Glomerular endothelial cell (primary cell): ENCODE measurements around the gene ASB4. TPM values are rescaled to one million over a fixed set of nuclear protein-coding genes. Genes with fewer than 3 reads are reported as not detected.
"Not testable (repeated sequence)": the region's sequence is repeated elsewhere in the genome, so short reads cannot be mapped to it uniquely, and the experiment has no call there.

Experiments used
- DNase-seq: peaks from one replicate; pipeline ENCODE4 v3.0.0-alpha.2; 2011; ENCODE audit warnings: low read depth, low spot score; ENCODE audit errors: extremely low read depth
- total RNA-seq: library from RNA; depleted of rRNA; stranded (reverse); fragments of >200 nt; gene quantifications from 2 replicates; pipeline ENCODE4 v1.2.3, GENCODE V29; 2015

ASB4 gene
- total RNA-seq, 1 donor from 2014 or later: 0.35 TPM

- no peak for DNase-seq
Observed at GRCh38 chr7:95547361-95548348, 61.9 kb downstream of the ASB4 start.

DNA sequence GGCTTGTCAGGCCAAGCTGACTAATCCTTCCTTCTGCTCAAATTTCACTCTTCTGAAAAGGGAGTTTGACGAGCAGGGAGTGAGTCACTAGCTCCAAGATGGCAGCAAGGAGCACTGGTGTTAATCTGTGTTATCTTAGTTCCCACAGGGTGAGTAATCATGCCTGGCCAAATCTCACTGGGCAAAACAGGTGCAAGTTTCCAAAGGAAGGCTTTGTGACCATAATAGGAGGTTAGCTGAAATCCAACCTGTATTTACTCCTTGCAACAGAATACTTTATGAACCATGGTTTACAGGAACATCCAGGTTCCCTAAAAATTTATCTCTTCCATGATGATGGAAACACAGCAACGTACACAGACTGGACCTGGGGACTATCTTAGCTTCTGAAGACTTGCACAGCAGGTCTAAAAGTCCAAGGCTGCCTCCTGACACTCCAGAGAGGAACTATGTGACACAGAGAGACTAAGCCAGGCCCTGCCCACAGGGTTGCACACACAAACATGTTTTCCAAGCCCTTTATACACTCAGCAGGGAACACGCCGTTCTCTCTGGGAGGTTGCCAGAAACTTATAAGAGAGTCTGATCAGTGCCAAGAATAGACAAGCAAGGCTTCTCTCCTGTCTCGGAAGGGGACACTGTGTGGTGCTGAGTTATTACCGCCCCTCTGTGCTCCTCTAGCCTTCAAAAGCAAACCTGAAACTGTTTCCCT is 64.2 kb downstream of the ASB4 start:
- DNase-seq: peak; percentile 60

DNA sequence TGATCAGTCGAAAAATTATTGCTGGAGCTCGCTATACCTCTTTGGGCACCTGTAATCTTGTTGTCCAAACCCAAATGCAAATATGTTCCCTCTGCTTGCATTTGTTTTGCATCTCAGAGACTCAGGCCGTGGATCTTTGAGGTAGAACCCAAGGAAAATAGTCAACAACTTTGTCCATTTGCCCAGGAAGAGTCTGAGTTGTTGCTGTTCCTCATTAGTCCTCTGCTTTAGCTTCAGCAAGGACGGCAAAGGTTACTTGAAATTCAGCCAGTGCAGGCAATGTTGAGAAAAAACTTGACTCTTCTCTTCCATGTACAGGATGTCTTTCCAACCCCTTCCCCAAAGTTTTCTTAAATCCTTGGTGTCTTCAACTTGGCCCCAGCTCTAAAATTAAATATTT is 64.8 kb downstream of the ASB4 start:
- DNase-seq: no peak

- not testable (repeated sequence) for DNase-seq
Observed at GRCh38 chr7:95552010-95552926, 66.5 kb downstream of the ASB4 start.

DNA sequence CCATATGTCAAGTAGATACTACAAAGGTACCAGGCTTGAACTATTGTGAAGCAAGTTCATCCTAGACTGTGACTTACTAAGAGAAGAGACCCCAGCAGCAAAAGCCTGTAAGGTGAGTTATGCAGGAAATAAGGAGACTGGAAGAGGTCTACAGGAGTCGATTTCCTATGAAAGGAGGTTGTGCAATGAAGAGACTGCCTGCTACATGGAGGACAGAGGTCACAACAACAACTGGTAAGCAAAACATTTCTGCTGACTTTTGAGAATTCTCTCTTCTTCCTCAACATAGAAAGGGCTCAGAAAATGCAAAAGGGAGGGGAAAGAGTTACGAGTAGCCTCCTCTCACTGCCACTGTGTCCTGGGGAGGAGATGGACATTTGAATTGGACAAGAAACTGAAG is 68.2 kb downstream of the ASB4 start:
- DNase-seq: no peak

DNA sequence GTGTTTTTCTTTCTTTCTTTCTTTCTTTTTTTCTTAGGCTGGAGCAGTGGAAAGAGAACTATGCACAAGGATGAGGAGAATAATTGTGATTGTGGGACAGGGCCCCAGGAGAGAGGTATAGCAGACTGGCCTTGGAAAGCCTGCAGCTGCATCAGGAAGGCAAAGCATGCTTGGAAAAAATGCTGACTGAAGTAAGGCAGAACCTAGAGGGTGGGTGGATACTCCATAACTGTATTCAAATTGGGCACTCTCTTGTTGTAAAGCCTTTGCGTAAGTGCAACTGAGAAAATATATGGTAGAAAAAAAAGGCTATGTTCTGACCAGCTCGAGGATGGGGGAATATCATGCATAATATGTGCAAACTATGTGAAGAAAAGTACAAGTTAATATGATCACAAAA is 71.0 kb downstream of the ASB4 start:
- DNase-seq: no peak

GRCh38 chr7:95558864-95559263 is 73.1 kb downstream of the ASB4 start:
- DNase-seq: no peak

DNA sequence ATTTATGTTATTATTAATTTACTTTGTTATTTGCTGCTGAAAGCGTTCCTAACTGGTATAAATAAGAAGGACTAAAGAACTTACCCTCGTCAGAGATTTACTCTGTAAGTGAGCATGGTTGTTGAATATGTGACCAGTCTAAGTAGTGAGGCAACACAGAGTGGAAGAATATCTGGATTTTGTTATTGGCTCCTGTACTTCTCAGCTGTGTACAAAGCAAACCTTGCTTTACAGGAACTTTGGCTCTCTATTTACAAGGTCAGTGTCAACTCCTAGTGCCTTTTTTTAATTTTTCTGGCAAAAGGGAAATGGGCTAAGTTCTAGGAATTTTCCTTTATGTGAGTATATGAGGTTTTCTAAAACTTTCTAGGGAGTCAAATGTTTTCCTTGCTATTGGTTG is 74.9 kb downstream of the ASB4 start:
- DNase-seq: no peak

- DNase-seq: no peak
Observed at GRCh38 chr7:95569720-95570119, 84.0 kb downstream of the ASB4 start.

GRCh38 chr7:95577137-95577536 is 91.4 kb downstream of the ASB4 start:
- DNase-seq: no peak

- no peak for DNase-seq
Observed at GRCh38 chr7:95578299-95578855, 92.6 kb downstream of the ASB4 start.

DNA sequence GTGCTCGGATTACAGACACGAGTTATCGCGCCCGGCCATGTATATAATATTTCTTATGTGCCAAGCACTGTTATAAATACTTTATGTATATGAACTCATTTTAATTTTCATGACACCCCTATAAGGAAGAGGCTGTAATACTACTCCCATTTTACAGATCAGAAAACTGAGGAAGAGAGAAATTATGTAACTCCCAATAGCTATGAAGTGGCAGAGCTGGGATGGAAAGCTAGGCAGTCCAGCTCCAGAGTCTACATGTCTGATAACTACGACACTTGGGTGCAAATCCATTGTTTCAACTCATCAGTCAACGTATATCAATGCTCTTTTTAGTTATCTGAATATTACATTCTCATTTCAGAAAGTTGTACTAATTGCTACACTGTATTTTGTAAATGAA is 93.6 kb downstream of the ASB4 start:
- DNase-seq: no peak

DNA sequence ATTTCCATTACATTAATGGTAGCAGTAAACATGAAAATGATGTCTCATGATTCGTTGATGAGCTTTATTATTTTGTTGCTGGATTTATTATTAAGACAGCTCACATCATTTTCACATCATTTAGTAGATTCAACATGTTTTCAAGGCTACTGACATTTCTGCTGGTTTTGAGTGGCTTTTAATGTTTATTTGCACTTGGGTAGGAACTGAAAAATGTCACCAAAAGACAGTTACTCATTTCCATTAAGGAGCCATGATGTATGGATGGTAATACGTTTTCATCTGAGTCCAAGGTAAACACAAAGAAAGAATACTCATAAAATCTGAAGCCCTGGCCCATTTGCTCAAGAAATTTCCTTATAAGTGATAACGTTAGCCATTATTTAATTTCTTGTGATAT is 95.7 kb downstream of the ASB4 start:
- no peak for DNase-seq

- no peak for DNase-seq
Observed at GRCh38 chr7:95582578-95583293, 97.0 kb downstream of the ASB4 start.

DNA sequence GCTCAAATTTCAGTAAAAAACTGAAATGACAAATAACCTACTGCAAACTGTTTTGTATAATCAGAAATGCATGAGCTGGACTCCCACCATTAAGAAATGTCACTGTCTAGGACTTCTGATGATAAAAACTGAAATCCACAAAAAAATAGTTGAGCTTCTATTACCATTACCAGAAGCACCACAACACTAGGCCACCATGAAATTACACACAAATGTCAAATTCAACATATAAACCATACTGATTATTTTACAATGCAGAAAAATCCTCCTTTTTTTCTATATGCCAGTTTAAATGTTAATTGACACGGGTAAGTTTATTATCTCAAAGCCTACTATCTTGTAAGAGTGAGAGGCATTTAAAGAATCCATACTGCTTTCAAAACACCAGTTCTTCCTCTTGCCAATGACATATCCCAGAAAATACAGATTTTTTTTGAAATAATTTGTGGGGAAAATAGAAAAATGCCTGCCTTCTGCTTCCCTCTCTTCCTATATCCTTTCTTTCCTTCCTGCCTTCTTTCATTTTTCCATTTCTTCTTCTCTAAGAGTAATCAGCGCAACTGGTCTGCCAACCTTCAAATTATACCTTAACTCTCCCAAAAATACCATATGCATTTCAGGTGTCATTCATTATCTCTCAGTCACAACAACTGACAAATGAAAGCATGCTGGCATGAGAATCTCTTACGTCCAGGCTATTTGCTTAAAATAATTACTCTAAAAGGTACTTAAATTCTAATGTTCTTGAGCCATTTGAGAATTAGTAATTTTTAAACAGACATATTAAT is 98.3 kb downstream of the ASB4 start:
- no peak for DNase-seq

DNA sequence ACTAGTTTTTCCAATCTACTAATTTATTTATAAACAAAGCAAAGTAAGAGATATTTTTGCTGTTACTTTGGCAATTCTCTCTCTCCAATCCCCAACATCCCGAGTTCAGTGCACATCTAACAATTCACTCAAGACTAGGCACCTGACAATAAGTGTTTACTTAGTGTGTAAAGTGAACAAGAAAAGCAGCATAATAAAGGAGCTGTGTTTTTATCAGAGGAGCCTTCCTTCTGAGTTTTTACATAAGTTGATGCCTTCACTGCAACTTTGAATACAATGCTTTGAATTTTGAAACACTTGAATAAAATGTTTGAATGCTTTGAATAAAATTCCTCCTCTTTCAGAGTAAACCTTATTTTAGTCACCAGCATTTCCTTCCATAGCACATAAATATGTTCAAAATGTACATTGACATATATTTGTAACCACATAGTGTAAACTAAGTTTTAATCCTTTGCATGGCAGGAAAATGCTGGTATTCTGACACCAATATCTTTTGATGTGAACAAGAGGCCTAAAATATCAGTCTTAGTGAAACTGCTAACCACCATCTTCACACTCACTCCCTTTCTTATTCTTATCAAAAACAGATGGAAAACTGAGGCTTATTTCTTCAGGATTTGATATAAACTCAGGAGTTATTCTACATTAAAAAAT is 99.2 kb downstream of the ASB4 start:
- DNase-seq: no peak

- no peak for DNase-seq
Observed at GRCh38 chr7:95585426-95585789, 99.7 kb downstream of the ASB4 start.

GRCh38 chr7:95586951-95587301 is 101.2 kb downstream of the ASB4 start:
- no peak for DNase-seq

DNA sequence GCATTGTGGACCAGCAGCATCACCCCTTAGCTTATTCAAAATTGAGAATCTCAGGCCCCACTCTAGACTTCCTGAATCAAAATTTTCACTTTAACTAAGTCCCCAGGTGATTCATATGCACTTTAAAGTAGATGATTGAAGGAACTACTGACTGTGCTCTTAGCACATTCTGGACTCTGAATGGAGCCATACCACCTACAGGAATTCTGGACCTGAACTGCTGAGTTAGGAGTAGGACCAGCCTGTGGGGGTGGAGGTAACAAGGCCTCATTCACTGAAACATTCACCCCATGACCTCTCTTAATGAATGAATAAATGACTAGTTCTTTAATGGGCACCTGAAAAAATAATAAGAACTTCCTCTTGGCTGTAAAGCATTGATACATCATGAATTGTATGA is 103.3 kb downstream of the ASB4 start:
- no peak for DNase-seq
